Medulla oblongata (tissue), 1 donor: ENCODE results near the gene SEC24C.

Experiments
- DNase-seq: peaks from one replicate; pipeline ENCODE4 v3.0.0-alpha.2; 2015; ENCODE audit errors: extremely low spot score

SEC24C gene

GRCh38 chr10:73810735-73811465, 66.7 kb downstream of the SEC24C start:
- no peak for DNase-seq

DNA sequence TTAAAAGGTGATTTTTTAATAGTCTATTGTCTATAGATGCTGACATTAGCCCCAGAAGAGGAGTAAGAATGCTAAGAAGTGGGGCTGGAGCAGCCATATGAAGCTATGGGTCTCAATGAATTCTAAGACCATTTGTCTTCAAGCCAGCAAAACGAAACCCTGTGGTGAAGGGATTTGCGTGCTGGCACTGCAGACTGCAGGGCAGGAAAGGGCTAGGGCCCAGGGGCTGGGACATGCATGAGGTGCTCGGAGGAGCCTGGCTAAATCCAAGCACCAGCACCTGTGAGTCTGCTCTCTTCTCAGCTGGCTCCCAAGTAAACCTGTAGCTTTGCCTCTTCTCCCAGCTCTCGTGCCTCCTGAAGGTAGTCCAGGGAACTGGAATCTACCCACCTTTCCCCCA, 68.5 kb downstream of the SEC24C start:
- DNase-seq, result no peak

DNA sequence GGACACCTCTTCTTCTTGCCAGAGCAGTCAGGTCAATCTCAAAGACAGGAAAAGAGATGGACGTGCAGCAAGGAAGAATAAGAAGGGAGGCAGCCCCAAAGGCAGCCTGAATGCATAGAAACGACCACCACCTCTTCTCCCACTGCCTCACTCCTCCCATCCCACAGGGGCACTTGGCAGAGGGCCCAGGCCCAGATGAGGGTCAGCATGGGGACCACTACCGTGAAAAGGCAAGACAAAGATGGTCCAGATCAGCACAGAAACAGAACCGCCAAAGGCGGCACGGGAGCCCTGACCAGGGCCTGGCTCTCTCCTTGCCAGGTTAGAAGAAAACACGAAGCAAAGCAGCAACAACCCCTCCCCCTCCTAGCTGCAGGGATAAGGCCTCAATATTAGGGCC, 69.2 kb downstream of the SEC24C start:
- DNase-seq, result no peak

GRCh38 chr10:73814276-73814895, 70.2 kb downstream of the SEC24C start:
- DNase-seq, result no peak

GRCh38 chr10:73814896-73815718, 70.9 kb downstream of the SEC24C start:
- DNase-seq, result no peak

DNA sequence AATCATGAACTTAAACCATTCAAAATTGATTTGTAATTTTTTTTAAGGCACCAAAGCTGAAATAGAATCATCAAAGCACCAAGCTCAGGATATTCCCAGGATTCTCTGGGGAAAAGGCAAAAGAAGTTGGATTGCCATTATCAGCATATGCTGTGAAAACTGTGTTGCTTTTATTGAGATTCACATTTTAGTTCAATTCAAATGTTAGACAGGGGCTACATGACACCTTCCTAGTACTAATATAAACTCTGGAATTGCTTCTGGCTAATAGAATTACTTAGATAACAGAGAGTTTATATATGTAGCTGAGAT, 71.5 kb downstream of the SEC24C start:
- no peak for DNase-seq

- peak; percentile 26 for DNase-seq
These were observed 73.0 kb downstream of the SEC24C start for GRCh38 chr10:73816917-73817729.

DNA sequence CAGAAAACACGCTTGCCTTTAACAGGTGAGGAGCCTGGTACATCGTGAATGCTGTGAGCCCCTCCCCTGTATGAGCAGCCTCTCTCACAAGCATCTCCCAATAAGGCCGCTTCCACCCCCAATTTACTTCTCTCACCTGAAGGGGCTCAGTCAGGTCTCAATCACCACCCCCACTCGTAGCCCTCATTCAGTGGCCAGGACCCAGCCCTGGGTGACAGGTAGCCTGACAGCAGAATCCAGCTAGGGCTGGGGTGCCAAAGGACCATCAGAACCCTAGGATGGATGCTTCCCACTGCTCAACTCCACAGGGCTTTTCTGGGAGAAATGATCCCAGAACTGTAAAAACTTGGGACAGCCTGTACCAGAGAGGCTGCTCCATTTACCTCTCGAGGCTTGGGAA, 73.7 kb downstream of the SEC24C start:
- DNase-seq, result no peak

- no peak for DNase-seq
These were observed 74.2 kb downstream of the SEC24C start for GRCh38 chr10:73818402-73818801.

GRCh38 chr10:73819081-73819480, 74.9 kb downstream of the SEC24C start:
- DNase-seq, result no peak

DNA sequence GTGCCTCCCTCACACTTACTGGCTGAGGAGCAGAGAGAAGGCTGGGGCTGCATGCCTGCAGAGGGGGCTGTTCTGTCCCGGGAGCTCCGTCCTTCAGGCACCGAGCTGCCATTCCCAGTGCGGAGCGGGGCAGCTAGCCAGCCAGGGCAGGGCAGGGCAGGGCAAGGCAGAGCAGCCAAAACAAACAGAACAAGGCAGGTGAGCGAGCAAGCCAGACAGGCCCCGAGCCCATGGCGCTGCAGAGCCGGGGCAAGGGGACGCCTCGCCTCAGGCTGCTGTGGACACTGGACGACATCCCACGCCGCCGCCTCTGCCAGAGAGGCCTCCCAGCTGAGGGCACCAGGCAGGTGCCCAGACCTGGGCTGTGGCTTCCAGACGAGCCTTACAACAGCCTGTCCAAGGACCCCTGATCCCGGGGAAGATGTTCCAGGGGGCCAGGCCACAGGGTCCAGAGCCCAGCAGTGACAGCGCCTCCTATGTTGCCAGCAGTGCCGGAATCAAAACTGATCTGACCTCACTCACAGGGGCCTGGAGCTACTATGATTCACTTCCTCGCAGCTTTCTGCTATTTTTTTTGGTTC, 75.4 kb downstream of the SEC24C start:
- no peak for DNase-seq
